ENCODE measurements around the gene SURF1.

Gene SURF1, protein sequence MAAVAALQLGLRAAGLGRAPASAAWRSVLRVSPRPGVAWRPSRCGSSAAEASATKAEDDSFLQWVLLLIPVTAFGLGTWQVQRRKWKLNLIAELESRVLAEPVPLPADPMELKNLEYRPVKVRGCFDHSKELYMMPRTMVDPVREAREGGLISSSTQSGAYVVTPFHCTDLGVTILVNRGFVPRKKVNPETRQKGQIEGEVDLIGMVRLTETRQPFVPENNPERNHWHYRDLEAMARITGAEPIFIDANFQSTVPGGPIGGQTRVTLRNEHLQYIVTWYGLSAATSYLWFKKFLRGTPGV
- long read RNA-seq, transcript SURF1-201 (9 exons, 1,093 nt), result major isoform, 8 of 17 reads
- long read RNA-seq, partial matches to known transcripts, result 1 of 17 reads
- long read RNA-seq, other reads (novel, unspliced or antisense), result 3 of 17 reads

DNA sequence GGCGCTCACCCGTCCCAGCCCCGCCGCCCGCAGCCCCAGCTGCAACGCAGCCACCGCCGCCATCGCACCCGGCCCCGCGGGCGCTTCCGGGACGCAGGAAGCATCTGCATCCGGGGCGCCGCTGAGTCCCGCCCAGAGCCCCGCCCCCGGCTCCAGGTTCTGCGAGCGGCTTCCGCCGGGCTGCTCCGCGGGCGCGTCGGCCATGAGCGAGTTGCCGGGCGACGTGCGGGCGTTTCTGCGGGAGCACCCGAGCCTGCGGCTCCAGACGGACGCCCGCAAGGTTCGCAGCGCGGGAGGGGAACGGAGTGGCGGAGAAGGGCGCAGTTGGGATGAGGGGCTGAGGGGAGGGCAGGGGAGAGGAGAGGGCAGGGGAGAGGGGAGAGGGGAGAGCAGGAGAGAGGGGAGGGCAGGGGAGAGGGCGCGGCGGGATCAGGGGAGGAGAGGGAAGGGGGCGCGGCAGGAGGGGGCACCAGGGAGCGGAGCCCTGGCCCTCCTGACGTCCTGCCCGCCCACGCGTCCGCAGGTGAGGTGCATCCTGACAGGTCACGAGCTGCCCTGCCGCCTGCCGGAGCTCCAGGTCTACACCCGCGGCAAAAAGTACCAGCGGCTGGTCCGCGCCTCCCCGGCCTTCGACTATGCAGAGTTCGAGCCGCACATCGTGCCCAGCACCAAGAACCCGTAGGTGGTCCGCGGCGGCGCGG, at the start of gene SURF1, which contains the start of gene SURF2:
SURF1 (minus strand) TSS at position 97 of the 701 bp plus-strand sequence; CDS start at position 63, 34 bp downstream.
SURF2 (plus strand) TSS at position 160 of the 701 bp plus-strand sequence; CDS start at position 203, 43 bp downstream.
- H3K27ac ChIP-seq (replicated peaks), result peak within 1 kb of the TSS; percentile 84
- no peaks in the 10 kb centered on the region for H3K27me3 ChIP-seq (ENCODE audit: insufficient read depth, poor library complexity, severe bottlenecking)
- peak in 1 of 2 experiments; percentile 87 for DNase-seq (ENCODE audit: low read depth in 1 of 2, low spot score in 1 of 2)
- H3K4me3 ChIP-seq (replicated peaks; ENCODE audit: insufficient read depth, low read length), result peak within 1 kb of the TSS; percentile 70
- peak; percentile 69; the same call in 1 of the 2 replicates for TF ChIP-seq POLR2AphosphoS5 (IDR thresholded peaks at IDR 0.05; ENCODE audit: low read depth)
- TF ChIP-seq, protein P1, sequence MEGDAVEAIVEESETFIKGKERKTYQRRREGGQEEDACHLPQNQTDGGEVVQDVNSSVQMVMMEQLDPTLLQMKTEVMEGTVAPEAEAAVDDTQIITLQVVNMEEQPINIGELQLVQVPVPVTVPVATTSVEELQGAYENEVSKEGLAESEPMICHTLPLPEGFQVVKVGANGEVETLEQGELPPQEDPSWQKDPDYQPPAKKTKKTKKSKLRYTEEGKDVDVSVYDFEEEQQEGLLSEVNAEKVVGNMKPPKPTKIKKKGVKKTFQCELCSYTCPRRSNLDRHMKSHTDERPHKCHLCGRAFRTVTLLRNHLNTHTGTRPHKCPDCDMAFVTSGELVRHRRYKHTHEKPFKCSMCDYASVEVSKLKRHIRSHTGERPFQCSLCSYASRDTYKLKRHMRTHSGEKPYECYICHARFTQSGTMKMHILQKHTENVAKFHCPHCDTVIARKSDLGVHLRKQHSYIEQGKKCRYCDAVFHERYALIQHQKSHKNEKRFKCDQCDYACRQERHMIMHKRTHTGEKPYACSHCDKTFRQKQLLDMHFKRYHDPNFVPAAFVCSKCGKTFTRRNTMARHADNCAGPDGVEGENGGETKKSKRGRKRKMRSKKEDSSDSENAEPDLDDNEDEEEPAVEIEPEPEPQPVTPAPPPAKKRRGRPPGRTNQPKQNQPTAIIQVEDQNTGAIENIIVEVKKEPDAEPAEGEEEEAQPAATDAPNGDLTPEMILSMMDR (IDR thresholded peaks at IDR 0.05; ENCODE audit: insufficient read depth, low read length), result no peak
- TF ChIP-seq, protein P2, sequence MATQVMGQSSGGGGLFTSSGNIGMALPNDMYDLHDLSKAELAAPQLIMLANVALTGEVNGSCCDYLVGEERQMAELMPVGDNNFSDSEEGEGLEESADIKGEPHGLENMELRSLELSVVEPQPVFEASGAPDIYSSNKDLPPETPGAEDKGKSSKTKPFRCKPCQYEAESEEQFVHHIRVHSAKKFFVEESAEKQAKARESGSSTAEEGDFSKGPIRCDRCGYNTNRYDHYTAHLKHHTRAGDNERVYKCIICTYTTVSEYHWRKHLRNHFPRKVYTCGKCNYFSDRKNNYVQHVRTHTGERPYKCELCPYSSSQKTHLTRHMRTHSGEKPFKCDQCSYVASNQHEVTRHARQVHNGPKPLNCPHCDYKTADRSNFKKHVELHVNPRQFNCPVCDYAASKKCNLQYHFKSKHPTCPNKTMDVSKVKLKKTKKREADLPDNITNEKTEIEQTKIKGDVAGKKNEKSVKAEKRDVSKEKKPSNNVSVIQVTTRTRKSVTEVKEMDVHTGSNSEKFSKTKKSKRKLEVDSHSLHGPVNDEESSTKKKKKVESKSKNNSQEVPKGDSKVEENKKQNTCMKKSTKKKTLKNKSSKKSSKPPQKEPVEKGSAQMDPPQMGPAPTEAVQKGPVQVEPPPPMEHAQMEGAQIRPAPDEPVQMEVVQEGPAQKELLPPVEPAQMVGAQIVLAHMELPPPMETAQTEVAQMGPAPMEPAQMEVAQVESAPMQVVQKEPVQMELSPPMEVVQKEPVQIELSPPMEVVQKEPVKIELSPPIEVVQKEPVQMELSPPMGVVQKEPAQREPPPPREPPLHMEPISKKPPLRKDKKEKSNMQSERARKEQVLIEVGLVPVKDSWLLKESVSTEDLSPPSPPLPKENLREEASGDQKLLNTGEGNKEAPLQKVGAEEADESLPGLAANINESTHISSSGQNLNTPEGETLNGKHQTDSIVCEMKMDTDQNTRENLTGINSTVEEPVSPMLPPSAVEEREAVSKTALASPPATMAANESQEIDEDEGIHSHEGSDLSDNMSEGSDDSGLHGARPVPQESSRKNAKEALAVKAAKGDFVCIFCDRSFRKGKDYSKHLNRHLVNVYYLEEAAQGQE (IDR thresholded peaks at IDR 0.05; ENCODE audit: insufficient replicate concordance, low read depth), result no peak
- TF ChIP-seq SPI1 (IDR thresholded peaks at IDR 0.05; ENCODE audit: borderline replicate concordance, low read depth), result no peak
- TF ChIP-seq GABPA (IDR thresholded peaks at IDR 0.05; ENCODE audit: low read depth), result peak; percentile 85

DNA sequence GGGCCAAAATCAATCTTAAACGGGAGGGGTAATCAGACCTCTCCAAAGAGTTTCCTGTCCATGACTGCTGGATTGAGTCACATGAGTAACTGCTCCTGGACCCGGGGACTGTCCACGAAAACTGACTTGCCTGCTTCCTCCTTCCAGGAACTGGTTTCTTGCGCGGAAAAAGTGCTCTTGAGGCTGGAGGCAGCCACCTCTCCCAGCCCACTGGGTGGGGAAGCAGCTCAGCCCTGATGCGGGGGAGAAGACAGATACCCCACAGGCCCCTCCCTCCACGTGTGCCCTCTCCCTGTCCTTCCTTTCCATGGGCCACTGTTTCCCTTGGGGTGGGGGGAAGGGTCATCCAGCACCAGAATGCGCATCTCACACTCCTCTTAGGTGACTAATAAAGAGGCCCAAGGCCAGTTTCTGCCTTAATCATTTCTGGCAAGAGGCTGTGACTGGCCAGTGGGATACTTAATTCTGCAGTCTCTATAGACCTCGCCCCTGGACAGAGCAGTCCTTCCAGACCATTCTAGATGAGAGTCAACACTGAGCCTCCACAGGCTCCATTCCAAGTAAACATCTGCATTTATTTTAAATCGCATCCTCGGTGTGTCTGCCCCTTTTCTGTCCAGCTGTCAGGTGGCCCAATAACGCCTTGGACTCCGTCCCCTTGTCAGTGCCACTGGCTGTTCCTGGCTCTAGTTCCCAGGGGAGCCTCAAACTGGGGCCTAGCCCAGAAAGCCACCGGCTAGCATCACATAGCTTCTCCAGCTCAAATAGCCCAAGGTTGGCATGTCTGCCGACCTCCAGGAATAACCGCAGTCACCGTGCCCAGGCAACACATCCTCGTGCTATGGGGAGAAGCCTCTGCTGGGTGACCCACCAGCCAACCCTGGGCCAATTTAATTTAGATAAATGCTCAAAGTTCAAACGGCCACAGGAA, 49.5 kb upstream of the SURF1 start:
- Histone ChIP-seq H3K27me3 (ENCODE audit: insufficient read depth, poor library complexity, severe bottlenecking) (no peaks in the 10 kb centered on the region), H3K4me3 (replicated peaks; ENCODE audit: insufficient read depth, low read length) (no peak overlapping the region), H3K27ac (replicated peaks) (no peak overlapping the region)
- DNase-seq (ENCODE audit: low read depth in 1 of 2, low spot score in 1 of 2), result no peak
- TF ChIP-seq, protein P1 (IDR thresholded peaks at IDR 0.05; ENCODE audit: insufficient read depth, low read length), result no peak
- TF ChIP-seq GABPA (IDR thresholded peaks at IDR 0.05; ENCODE audit: low read depth), result no peak
- no peak for TF ChIP-seq SPI1 (IDR thresholded peaks at IDR 0.05; ENCODE audit: borderline replicate concordance, low read depth)
- TF ChIP-seq, protein P2 (IDR thresholded peaks at IDR 0.05; ENCODE audit: insufficient replicate concordance, low read depth), result no peak
- TF ChIP-seq POLR2AphosphoS5 (IDR thresholded peaks at IDR 0.05; ENCODE audit: low read depth), result no peak

DNA sequence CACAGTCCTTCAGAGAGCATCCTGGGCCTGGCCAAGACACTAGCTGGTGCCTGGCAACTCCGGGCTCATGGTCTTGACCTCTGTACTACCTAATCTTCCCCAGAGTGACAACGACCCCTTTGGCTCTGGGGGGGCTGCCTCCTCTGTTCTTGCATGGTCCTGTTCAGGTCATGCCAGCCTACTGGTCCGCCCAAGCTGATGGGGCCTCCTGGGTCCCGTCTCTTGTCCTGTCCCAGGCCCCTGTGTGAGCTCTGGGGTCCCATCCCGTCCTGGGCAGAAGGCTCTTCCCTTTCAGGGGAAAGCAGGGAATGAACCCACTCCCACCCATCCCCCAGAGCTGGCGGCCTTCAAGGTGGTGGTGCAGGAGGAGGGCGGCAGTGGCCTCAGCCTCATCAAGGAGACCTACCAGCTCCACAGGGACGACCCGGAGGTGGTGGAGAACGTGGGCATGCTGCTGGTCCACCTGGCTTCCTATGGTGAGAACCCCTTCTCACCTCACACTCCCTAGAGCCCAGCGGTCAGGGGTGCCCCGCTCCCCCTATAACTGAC, 48.2 kb upstream of the SURF1 start:
- TF ChIP-seq POLR2AphosphoS5 (IDR thresholded peaks at IDR 0.05; ENCODE audit: low read depth), result peak; percentile 55; the same call in 1 of the 2 replicates
- TF ChIP-seq, protein P2 (IDR thresholded peaks at IDR 0.05; ENCODE audit: insufficient replicate concordance, low read depth), result no peak
- no peak for DNase-seq (ENCODE audit: low read depth in 1 of 2, low spot score in 1 of 2)
- Histone ChIP-seq H3K27ac (replicated peaks) (no peak overlapping the region), H3K4me3 (replicated peaks; ENCODE audit: insufficient read depth, low read length) (no peak overlapping the region), H3K27me3 (ENCODE audit: insufficient read depth, poor library complexity, severe bottlenecking) (no peaks in the 10 kb centered on the region)

Data from HL-60 (cell line).